H9 (cell line): ENCODE data around the gene SLCO4A1. TPM values are rescaled to one million over a fixed set of nuclear protein-coding genes. Genes with fewer than 3 reads are reported as not detected.
A peak's percentile ranks its signal among the peaks of the same experiment; 100 is the strongest.

ENCODE experiments used
- DNase-seq: peaks from one replicate; pipeline ENCODE4 v3.0.0-alpha.2; 2017
- H2AFZ ChIP-seq: one replicate; pipeline ENCODE4 v1.6.1; 2013; ENCODE audit warnings: mild to moderate bottlenecking, low read length, control low read depth, moderate library complexity
- H2AK5ac ChIP-seq: 2 replicates; pipeline ENCODE4 v1.6.1; 2013; ENCODE audit warnings: low read length, control low read depth, mixed read lengths; ENCODE audit not compliant: insufficient read length
- H2BK120ac ChIP-seq: one replicate; pipeline ENCODE4 v1.6.1; 2013; ENCODE audit warnings: low read depth, mild to moderate bottlenecking, low read length, control low read depth, inconsistent platforms; ENCODE audit not compliant: poor library complexity, severe bottlenecking
- H2BK12ac ChIP-seq: 2 replicates; pipeline ENCODE4 v1.6.1; 2013; ENCODE audit warnings: low read length, control low read depth, mixed read lengths, low read depth; ENCODE audit not compliant: insufficient read length
- H2BK15ac ChIP-seq: 2 replicates; pipeline ENCODE4 v1.6.1; 2013; ENCODE audit warnings: low read depth, low read length, control low read depth
- H2BK20ac ChIP-seq: one replicate; pipeline ENCODE4 v1.6.1; 2013; ENCODE audit warnings: low read depth, mild to moderate bottlenecking, low read length, control low read depth, inconsistent platforms; ENCODE audit not compliant: poor library complexity, severe bottlenecking
- H2BK5ac ChIP-seq: 2 replicates; pipeline ENCODE4 v1.6.1; 2013; ENCODE audit warnings: low read length, control low read depth, mixed read lengths; ENCODE audit not compliant: insufficient read length
- H3K14ac ChIP-seq: 2 replicates; pipeline ENCODE4 v1.6.1; 2013; ENCODE audit warnings: low read length, control low read depth; ENCODE audit not compliant: insufficient read depth
- H3K18ac ChIP-seq: 2 replicates; pipeline ENCODE4 v1.6.1; 2013; ENCODE audit warnings: low read depth, mild to moderate bottlenecking, mixed read lengths, low read length, control low read depth; ENCODE audit not compliant: insufficient read length
- H3K23ac ChIP-seq: 2 replicates; pipeline ENCODE4 v1.6.1; 2013; ENCODE audit warnings: low read length, control low read depth, mixed read lengths, low read depth; ENCODE audit not compliant: insufficient read length
- H3K23me2 ChIP-seq: 2 replicates; pipeline ENCODE4 v1.6.1; 2013; ENCODE audit warnings: low read depth, mild to moderate bottlenecking, mixed read lengths, low read length, control low read depth; ENCODE audit not compliant: insufficient read length, poor library complexity, severe bottlenecking
- H3K27ac ChIP-seq: 2 replicates; pipeline ENCODE4 v1.5.1; 2013; ENCODE audit warnings: low read length, control low read depth, mixed read lengths, low read depth; ENCODE audit not compliant: insufficient read length
- H3K27me3 ChIP-seq: 2 replicates; pipeline ENCODE4 v1.6.1; 2013; ENCODE audit warnings: low read length, control low read depth, inconsistent platforms; ENCODE audit not compliant: insufficient read depth
- H3K4ac ChIP-seq: 2 replicates; pipeline ENCODE4 v1.6.1; 2013; ENCODE audit warnings: low read depth, mild to moderate bottlenecking, control low read depth, inconsistent platforms, low read length, moderate library complexity
- H3K4me1 ChIP-seq: 2 replicates; pipeline ENCODE4 v1.6.1; 2013; ENCODE audit warnings: low read length, control low read depth, inconsistent platforms; ENCODE audit not compliant: insufficient read depth
- H3K4me2 ChIP-seq: 2 replicates; pipeline ENCODE4 v1.6.1; 2013; ENCODE audit warnings: low read length, control low read depth, mixed read lengths; ENCODE audit not compliant: insufficient read length, insufficient read depth
- H3K56ac ChIP-seq: 2 replicates; pipeline ENCODE4 v1.6.1; 2013; ENCODE audit warnings: low read depth, mild to moderate bottlenecking, mixed read lengths, low read length, control low read depth; ENCODE audit not compliant: insufficient read length
- H3K79me1 ChIP-seq: 2 replicates; pipeline ENCODE4 v1.6.1; 2013; ENCODE audit warnings: low read depth, mild to moderate bottlenecking, moderate library complexity, low read length, control low read depth, inconsistent platforms; ENCODE audit not compliant: insufficient read depth, poor library complexity, severe bottlenecking
- H3K79me2 ChIP-seq: 2 replicates; pipeline ENCODE4 v1.6.1; 2013; ENCODE audit warnings: low read length, control low read depth, inconsistent platforms; ENCODE audit not compliant: insufficient read depth
- H3K9ac ChIP-seq: 2 replicates; pipeline ENCODE4 v1.6.1; 2013; ENCODE audit warnings: low read length, control low read depth, mixed read lengths; ENCODE audit not compliant: insufficient read length; ENCODE audit errors: extremely low read depth
- H3K9me3 ChIP-seq: one replicate; pipeline ENCODE4 v1.6.1; 2013; ENCODE audit warnings: low read depth, low read length, inconsistent platforms; ENCODE audit not compliant: control insufficient read depth
- H3T11ph ChIP-seq: one replicate; pipeline ENCODE4 v1.6.1; 2013; ENCODE audit warnings: mild to moderate bottlenecking, low read length, control low read depth, inconsistent platforms
- H4K20me1 ChIP-seq: one replicate; pipeline ENCODE4 v1.6.1; 2013; ENCODE audit not compliant: control insufficient read depth, insufficient read length, insufficient read depth
- H4K5ac ChIP-seq: 2 replicates; pipeline ENCODE4 v1.6.1; 2013; ENCODE audit warnings: low read depth, mild to moderate bottlenecking, mixed read lengths, low read length, control low read depth; ENCODE audit not compliant: insufficient read length
- H4K8ac ChIP-seq: replicated peaks from 2 replicates; pipeline ENCODE4 v1.6.1; 2013; ENCODE audit warnings: low read length, control low read depth, mixed read lengths, low read depth; ENCODE audit not compliant: insufficient read length
- H4K91ac ChIP-seq: 2 replicates; pipeline ENCODE4 v1.6.1; 2013; ENCODE audit warnings: low read depth, mild to moderate bottlenecking, moderate library complexity, mixed read lengths, low read length, control low read depth; ENCODE audit not compliant: insufficient read length
- H3K27ac Mint-ChIP-seq, 3 experiments: 2 replicates in 2 of 3; 3 replicates in 1 of 3; pipeline ENCODE4 v1.8.0; 2020 to 2021; ENCODE audit warnings: mixed read lengths in 3 of 3, mild to moderate bottlenecking in 1 of 3, moderate library complexity in 1 of 3
- H3K27me3 Mint-ChIP-seq: 2 replicates; pipeline ENCODE4 v1.8.0; 2021; ENCODE audit warnings: low read depth, mild to moderate bottlenecking, moderate library complexity, mixed read lengths
- H3K36me3 Mint-ChIP-seq, 3 experiments: 2 replicates in 2 of 3; 3 replicates in 1 of 3; pipeline ENCODE4 v1.8.0; 2020 to 2021; ENCODE audit warnings: low read depth in 3 of 3, mixed read lengths in 3 of 3; ENCODE audit not compliant: insufficient read depth in 1 of 3
- H3K4me1 Mint-ChIP-seq, 2 experiments: 2 replicates each; pipeline ENCODE4 v1.8.0; 2020; ENCODE audit warnings: mixed read lengths in 2 of 2
- H3K4me3 Mint-ChIP-seq, 2 experiments: 2 replicates in 1 of 2; 3 replicates in 1 of 2; pipeline ENCODE4 v1.8.0; 2020 to 2021; ENCODE audit warnings: mild to moderate bottlenecking in 2 of 2, mixed read lengths in 2 of 2, moderate library complexity in 1 of 2
- H3K9me3 Mint-ChIP-seq, 2 experiments: 2 replicates in 1 of 2; 3 replicates in 1 of 2; pipeline ENCODE4 v1.8.0; 2020; ENCODE audit warnings: mild to moderate bottlenecking in 2 of 2, mixed read lengths in 2 of 2, moderate library complexity in 1 of 2
- WGBS: extraction: QIAGEN DNeasy Blood & Tissue Kit; methylation state at CpG from one replicate; pipeline ENCODE4 v1.1.7; 2013; ENCODE audit warnings: missing lambda C conversion rate, low lambda C conversion rate, mixed read lengths; ENCODE audit not compliant: insufficient read length; ENCODE audit errors: extremely low coverage; 5-methylcytosine and 5-hydroxymethylcytosine counted together
- total RNA-seq: library from RNA; stranded (reverse); gene quantifications from 2 replicates; pipeline ENCODE4 v1.2.1, GENCODE V29; 2021
- TF ChIP-seq, protein P1 (sequence below): fragments of 200-600 bp; sonication (generic); conservative IDR thresholded peaks from 3 replicates; pipeline ENCODE4 v1.8.0; 2021; ENCODE audit warnings: antibody characterized with exemption, mild to moderate bottlenecking

SLCO4A1 gene
- total RNA-seq, 1 experiment from 2014 or later, result 9.4 TPM

DNA sequence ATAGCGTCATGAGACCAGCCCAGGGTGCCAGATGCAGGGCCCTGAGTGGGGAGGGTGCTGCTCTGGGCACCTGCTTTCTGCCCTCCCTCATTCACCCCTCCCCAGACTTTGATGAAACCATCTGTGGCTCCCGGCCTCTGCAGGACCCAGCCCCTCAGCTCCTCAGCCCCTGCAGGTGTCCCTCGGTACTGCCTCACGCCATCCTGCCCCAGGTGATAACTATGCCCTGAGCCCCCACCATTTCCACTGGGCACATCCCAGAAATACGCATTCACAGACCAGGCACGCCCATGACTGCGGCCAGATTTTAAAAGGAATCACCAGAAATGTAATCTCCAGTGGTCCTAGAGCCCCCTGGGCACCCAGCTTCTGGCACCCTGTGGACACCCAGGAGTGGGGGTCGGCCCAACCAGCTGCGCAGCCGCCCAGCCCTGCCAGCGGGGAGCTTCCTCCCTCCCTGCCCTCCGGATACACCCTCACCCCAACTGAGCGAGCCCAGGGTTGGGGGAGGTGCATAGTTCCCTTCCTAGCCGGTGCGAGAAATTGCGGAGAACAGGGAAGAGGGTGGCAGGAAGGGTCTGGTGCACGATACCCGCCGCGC is 65.7 kb downstream of the SLCO4A1 start:
- no CpG with 5 or more reads among the region's 20 CpGs for WGBS
- no peak overlapping the region for H2AFZ ChIP-seq
- H3K23me2 ChIP-seq, result peaks cover 15% of the 10 kb centered on the region
- H3K27me3 ChIP-seq, result peaks cover 12% of the 10 kb centered on the region; the same call in 1 of the 2 replicates
- TF ChIP-seq, protein P1, sequence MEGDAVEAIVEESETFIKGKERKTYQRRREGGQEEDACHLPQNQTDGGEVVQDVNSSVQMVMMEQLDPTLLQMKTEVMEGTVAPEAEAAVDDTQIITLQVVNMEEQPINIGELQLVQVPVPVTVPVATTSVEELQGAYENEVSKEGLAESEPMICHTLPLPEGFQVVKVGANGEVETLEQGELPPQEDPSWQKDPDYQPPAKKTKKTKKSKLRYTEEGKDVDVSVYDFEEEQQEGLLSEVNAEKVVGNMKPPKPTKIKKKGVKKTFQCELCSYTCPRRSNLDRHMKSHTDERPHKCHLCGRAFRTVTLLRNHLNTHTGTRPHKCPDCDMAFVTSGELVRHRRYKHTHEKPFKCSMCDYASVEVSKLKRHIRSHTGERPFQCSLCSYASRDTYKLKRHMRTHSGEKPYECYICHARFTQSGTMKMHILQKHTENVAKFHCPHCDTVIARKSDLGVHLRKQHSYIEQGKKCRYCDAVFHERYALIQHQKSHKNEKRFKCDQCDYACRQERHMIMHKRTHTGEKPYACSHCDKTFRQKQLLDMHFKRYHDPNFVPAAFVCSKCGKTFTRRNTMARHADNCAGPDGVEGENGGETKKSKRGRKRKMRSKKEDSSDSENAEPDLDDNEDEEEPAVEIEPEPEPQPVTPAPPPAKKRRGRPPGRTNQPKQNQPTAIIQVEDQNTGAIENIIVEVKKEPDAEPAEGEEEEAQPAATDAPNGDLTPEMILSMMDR, result peak; percentile 70
- H2BK5ac ChIP-seq, result no peak overlapping the region
- no peak overlapping the region for H4K5ac ChIP-seq
- H3K18ac ChIP-seq, result no peak overlapping the region
- no peak overlapping the region for H2BK12ac ChIP-seq
- H3K79me1 ChIP-seq, result no peaks in the 10 kb centered on the region
- H2BK15ac ChIP-seq, result no peak overlapping the region
- DNase-seq, result peak; percentile 79
- Mint-ChIP-seq H3K27ac (no peak overlapping the region), H3K4me1 (peaks cover 5 to 12% of the 10 kb centered on the region in 2 experiments), H3K9me3 (peaks cover 0 to 2% of the 10 kb centered on the region in 2 experiments; a peak in 1 of 5 replicates), H3K4me3 (peak overlapping the region; percentile 53 to 79), H3K36me3 (no peaks in the 10 kb centered on the region), H3K27me3 (peaks cover 71% of the 10 kb centered on the region)
- H2BK20ac ChIP-seq, result no peak overlapping the region
- no peak overlapping the region for H3K56ac ChIP-seq
- H3K27ac ChIP-seq, result no peak overlapping the region
- no peak overlapping the region for H4K91ac ChIP-seq
- peak overlapping the region; percentile 41 for H3K4me2 ChIP-seq
- H2AK5ac ChIP-seq, result no peak overlapping the region
- H2BK120ac ChIP-seq, result no peak overlapping the region
- no peaks in the 10 kb centered on the region for H3K79me2 ChIP-seq
- H3K23ac ChIP-seq, result no peak overlapping the region
- peaks cover 6% of the 10 kb centered on the region for H4K20me1 ChIP-seq
- no peak overlapping the region for H3K14ac ChIP-seq
- H3T11ph ChIP-seq, result no peak overlapping the region
- H3K9ac ChIP-seq, result no peak overlapping the region
- no peak overlapping the region for H4K8ac ChIP-seq
- H3K4me1 ChIP-seq, result no peaks in the 10 kb centered on the region
- no peak overlapping the region for H3K4ac ChIP-seq
- H3K9me3 ChIP-seq, result no peaks in the 10 kb centered on the region
